ENCODE data around the gene C1S. TPM values are rescaled to one million over a fixed set of nuclear protein-coding genes. Genes with fewer than 3 reads are reported as not detected.

The C1S gene
- total and polyA plus RNA-seq, 12 donors, result 51.5 to 582 (median 231) TPM

- Histone ChIP-seq H3K36me3 (replicated peaks in 1 of 2) (no peaks in the 10 kb centered on the region), H3K4me3 (no peak overlapping the region), H3K4me1 (replicated peaks in 1 of 2) (peaks cover 9 to 37% of the 10 kb centered on the region in 2 donors), H3K27ac (no peak overlapping the region), H3K27me3 (no peaks in the 10 kb centered on the region), H3K9me3 (replicated peaks in 1 of 3) (no peaks in the 10 kb centered on the region)
- 87 to 91% (median 89%) methylated on average over 6 of the region's 6 CpGs for WGBS, 4 donors
- intact Hi-C loops (cut with DNase I), result loop anchor here in 1 of 2 donors (5.0 kb wide), 1 partner anchor 38 kb away; no protein-coding TSS in a partner anchor
- no peak for DNase-seq
- TF ChIP-seq POLR2A (IDR thresholded peaks at IDR 0.05) (no peak), CTCF (IDR thresholded peaks at IDR 0.05) (no peak)
Measured at GRCh38 chr12:7015555-7016370, 44.8 kb upstream of the C1S start.

GRCh38 chr12:7016958-7017571 is 43.5 kb upstream of the C1S start:
- Histone ChIP-seq H3K4me3 (peak overlapping the region in 1 of 4 donors; percentile 96), H3K9me3 (replicated peaks in 1 of 3) (no peaks in the 10 kb centered on the region), H3K4me1 (replicated peaks in 1 of 2) (peaks cover 9 to 37% of the 10 kb centered on the region in 2 donors), H3K27me3 (no peaks in the 10 kb centered on the region), H3K27ac (no peak overlapping the region), H3K36me3 (replicated peaks in 1 of 2) (no peaks in the 10 kb centered on the region)
- no peak for TF ChIP-seq POLR2A (IDR thresholded peaks at IDR 0.05)
- TF ChIP-seq CTCF (IDR thresholded peaks at IDR 0.05), result no peak
- 73 to 80% (median 77%) methylated on average over 6 of the region's 6 CpGs for WGBS, 4 donors
- no peak for DNase-seq
- intact Hi-C loops (cut with DNase I), result loop anchor here in 1 of 2 donors (5.0 kb wide), 1 partner anchor 40 kb away; no protein-coding TSS in a partner anchor

- H3K27me3 ChIP-seq, result no peaks in the 10 kb centered on the region
- H3K36me3 ChIP-seq (replicated peaks in 1 of 2), result no peaks in the 10 kb centered on the region
- no peaks in the 10 kb centered on the region for H3K9me3 ChIP-seq (replicated peaks in 1 of 3)
- H3K4me1 ChIP-seq (replicated peaks in 1 of 2), result peaks cover 9 to 31% of the 10 kb centered on the region in 2 donors
- intact Hi-C loops (cut with DNase I), result loop anchor here in 1 of 2 donors (5.0 kb wide), 1 partner anchor 41 kb away; no protein-coding TSS in a partner anchor
- H3K27ac ChIP-seq, result peak overlapping the region; percentile 89 to 100 (median 92)
- 0 to 3% (median 1%) methylated on average over 11 to 25 of the region's 25 CpGs for WGBS, 4 donors
- TF ChIP-seq CTCF (IDR thresholded peaks at IDR 0.05) (no peak), POLR2A (IDR thresholded peaks at IDR 0.05) (no peak)
- DNase-seq, result peak in 3 of 7 donors; percentile 29 to 62 (median 36)
- H3K4me3 ChIP-seq, result peak overlapping the region; percentile 56 to 96 (median 88)
Measured at GRCh38 chr12:7017870-7018349, 42.6 kb upstream of the C1S start.

All from adrenal gland (tissue), 12 donors.